SK-N-SH treated with all-trans-retinoic acid at 6 μM for 48 hours (cell line): ENCODE data around the gene CHTF18.

Source experiments
- ATAC-seq: fragments of 200-7000 bp; cut with Tn5 transposase; 3 replicates; pipeline ENCODE4 v1.9.1; 2020; ENCODE audit warnings: mild to moderate bottlenecking, moderate library complexity
- ARNTL ChIP-seq: fragments of 450-650 bp; formaldehyde crosslinking; IDR thresholded peaks from 2 replicates; pipeline ENCODE4 v1.5.0; 2020; ENCODE audit warnings: low read depth, mild to moderate bottlenecking, moderate library complexity, borderline replicate concordance
- BACH2 ChIP-seq: fragments of 250-450 bp; sonication (Bioruptor Pico); IDR thresholded peaks from 2 replicates; pipeline ENCODE4 v1.9.0; 2021; ENCODE audit warnings: mild to moderate bottlenecking, borderline replicate concordance
- CSDC2 ChIP-seq: fragments of 250-450 bp; sonication (Bioruptor Pico); IDR thresholded peaks from 2 replicates; pipeline ENCODE4 v1.5.0; 2020; ENCODE audit warnings: mild to moderate bottlenecking, moderate library complexity
- CSRNP3 ChIP-seq: fragments of 250-450 bp; sonication (Bioruptor Pico); IDR thresholded peaks from 2 replicates; pipeline ENCODE4 v1.5.1; 2021; ENCODE audit warnings: mild to moderate bottlenecking, moderate library complexity
- ESRRG ChIP-seq: fragments of 250-450 bp; sonication (Bioruptor Pico); IDR thresholded peaks from 2 replicates; pipeline ENCODE4 v1.6.1; 2021; ENCODE audit warnings: mild to moderate bottlenecking
- GLIS3 ChIP-seq: fragments of 250-450 bp; sonication (Bioruptor Pico); IDR thresholded peaks from 2 replicates; pipeline ENCODE4 v1.5.0; 2020; ENCODE audit warnings: mild to moderate bottlenecking, moderate library complexity
- ISL1 ChIP-seq: fragments of 250-450 bp; sonication (Bioruptor Pico); IDR thresholded peaks from 2 replicates; pipeline ENCODE4 v2.1.2; 2022; ENCODE audit warnings: mild to moderate bottlenecking, moderate library complexity
- OSR1 ChIP-seq: fragments of 250-450 bp; sonication (Bioruptor Pico); IDR thresholded peaks from 2 replicates; pipeline ENCODE4 v1.8.0; 2022; ENCODE audit warnings: moderate library complexity, mild to moderate bottlenecking, inconsistent platforms
- PPARA ChIP-seq: fragments of 250-450 bp; sonication (Bioruptor Pico); IDR thresholded peaks from 2 replicates; pipeline ENCODE4 v1.5.0; 2020; ENCODE audit warnings: mild to moderate bottlenecking, borderline replicate concordance
- RARB ChIP-seq: fragments of 250-450 bp; sonication (Bioruptor Pico); IDR thresholded peaks from 2 replicates; pipeline ENCODE4 v1.8.0; 2021; ENCODE audit warnings: mild to moderate bottlenecking, moderate library complexity
- SNAI2 ChIP-seq: fragments of 250-450 bp; sonication (Bioruptor Pico); IDR thresholded peaks from 2 replicates; pipeline ENCODE4 v1.5.0; 2020; ENCODE audit warnings: mild to moderate bottlenecking, moderate library complexity
- TCF4 ChIP-seq: fragments of 250-450 bp; sonication (Bioruptor Pico); IDR thresholded peaks from 2 replicates; pipeline ENCODE4 v1.8.0; 2021; ENCODE audit warnings: mild to moderate bottlenecking, moderate library complexity, borderline replicate concordance
- TOX ChIP-seq: fragments of 250-450 bp; sonication (Bioruptor Pico); IDR thresholded peaks from 2 replicates; pipeline ENCODE4 v1.8.0; 2021; ENCODE audit warnings: mild to moderate bottlenecking, moderate library complexity, borderline replicate concordance
- ZC3H10 ChIP-seq: fragments of 250-450 bp; sonication (Bioruptor Pico); IDR thresholded peaks from 2 replicates; pipeline ENCODE4 v1.5.1; 2021; ENCODE audit warnings: mild to moderate bottlenecking, moderate library complexity
- ZFP3 ChIP-seq: fragments of 250-450 bp; sonication (Bioruptor Pico); IDR thresholded peaks from 2 replicates; pipeline ENCODE4 v1.5.0; 2020; ENCODE audit warnings: mild to moderate bottlenecking, moderate library complexity
- ZFP30 ChIP-seq: fragments of 450-650 bp; formaldehyde crosslinking; IDR thresholded peaks from 2 replicates; pipeline ENCODE4 v1.5.0; 2022; ENCODE audit warnings: mild to moderate bottlenecking, moderate library complexity
- ZNF565 ChIP-seq: fragments of 450-650 bp; formaldehyde crosslinking; conservative IDR thresholded peaks from 2 replicates; pipeline ENCODE4 v1.5.0; 2020; ENCODE audit warnings: low read depth, mild to moderate bottlenecking, moderate library complexity
- ZNF70 ChIP-seq: fragments of 450-650 bp; formaldehyde crosslinking; IDR thresholded peaks from 2 replicates; pipeline ENCODE4 v1.5.0; 2020; ENCODE audit warnings: mild to moderate bottlenecking, moderate library complexity
- ZNF8 ChIP-seq: fragments of 450-650 bp; formaldehyde crosslinking; IDR thresholded peaks from 2 replicates; pipeline ENCODE4 v1.5.0; 2020; ENCODE audit warnings: mild to moderate bottlenecking, moderate library complexity
- TF ChIP-seq, protein P1 (sequence below): fragments of 250-450 bp; sonication (Bioruptor Pico); IDR thresholded peaks from 2 replicates; pipeline ENCODE4 v1.5.0; 2020; ENCODE audit warnings: mild to moderate bottlenecking, moderate library complexity
- TF ChIP-seq, protein P2 (sequence below): fragments of 250-450 bp; sonication (Bioruptor Pico); IDR thresholded peaks from 2 replicates; pipeline ENCODE4 v1.8.0; 2020; ENCODE audit warnings: mild to moderate bottlenecking, moderate library complexity, borderline replicate concordance

The CHTF18 gene

DNA sequence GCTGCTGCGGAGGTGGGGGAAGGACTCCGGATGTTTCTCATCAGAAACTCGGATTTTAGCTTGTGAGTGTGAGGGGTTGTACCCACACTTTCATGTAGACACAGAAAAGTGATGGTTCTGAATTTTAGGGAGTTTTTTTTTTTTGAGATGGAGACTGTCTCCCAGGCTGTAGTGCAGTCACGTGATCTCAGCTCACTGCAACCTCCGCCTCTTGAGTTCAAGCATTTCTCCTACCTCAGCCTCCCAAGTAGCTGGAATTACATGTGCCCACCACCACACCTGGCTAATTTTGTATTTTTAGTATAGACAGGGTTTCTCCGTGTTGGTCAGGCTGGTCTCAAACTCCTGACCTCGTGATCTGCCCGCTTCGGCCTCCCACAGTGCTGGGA is 34.5 kb downstream of the CHTF18 start:
- no peak for ATAC-seq

DNA sequence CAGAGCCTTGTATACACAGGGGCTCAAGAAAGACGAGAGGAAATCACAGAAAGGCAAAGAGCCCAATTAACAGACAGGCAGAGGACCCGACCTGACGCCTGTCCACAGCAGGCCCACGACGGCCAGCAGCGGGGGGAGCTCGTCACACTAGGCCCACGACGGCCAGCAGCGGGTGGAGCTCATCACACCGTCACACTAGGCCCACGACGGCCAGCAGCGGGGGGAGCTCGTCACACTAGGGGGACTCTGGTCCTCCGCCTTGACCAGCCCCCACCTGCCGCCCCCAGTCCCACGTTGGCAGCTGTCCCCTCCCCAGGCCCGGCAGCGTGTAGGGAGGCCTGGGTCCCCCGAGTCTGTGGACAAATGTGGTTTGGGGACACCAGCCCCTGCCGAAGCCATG is 35.8 kb downstream of the CHTF18 start:
- ATAC-seq = no peak
- TF ChIP-seq, protein P1, sequence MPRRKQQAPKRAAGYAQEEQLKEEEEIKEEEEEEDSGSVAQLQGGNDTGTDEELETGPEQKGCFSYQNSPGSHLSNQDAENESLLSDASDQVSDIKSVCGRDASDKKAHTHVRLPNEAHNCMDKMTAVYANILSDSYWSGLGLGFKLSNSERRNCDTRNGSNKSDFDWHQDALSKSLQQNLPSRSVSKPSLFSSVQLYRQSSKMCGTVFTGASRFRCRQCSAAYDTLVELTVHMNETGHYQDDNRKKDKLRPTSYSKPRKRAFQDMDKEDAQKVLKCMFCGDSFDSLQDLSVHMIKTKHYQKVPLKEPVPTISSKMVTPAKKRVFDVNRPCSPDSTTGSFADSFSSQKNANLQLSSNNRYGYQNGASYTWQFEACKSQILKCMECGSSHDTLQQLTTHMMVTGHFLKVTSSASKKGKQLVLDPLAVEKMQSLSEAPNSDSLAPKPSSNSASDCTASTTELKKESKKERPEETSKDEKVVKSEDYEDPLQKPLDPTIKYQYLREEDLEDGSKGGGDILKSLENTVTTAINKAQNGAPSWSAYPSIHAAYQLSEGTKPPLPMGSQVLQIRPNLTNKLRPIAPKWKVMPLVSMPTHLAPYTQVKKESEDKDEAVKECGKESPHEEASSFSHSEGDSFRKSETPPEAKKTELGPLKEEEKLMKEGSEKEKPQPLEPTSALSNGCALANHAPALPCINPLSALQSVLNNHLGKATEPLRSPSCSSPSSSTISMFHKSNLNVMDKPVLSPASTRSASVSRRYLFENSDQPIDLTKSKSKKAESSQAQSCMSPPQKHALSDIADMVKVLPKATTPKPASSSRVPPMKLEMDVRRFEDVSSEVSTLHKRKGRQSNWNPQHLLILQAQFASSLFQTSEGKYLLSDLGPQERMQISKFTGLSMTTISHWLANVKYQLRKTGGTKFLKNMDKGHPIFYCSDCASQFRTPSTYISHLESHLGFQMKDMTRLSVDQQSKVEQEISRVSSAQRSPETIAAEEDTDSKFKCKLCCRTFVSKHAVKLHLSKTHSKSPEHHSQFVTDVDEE (CRISPR knock-in tag) = no peak
- TF ChIP-seq TCF4 (CRISPR knock-in tag) (no peak), ZNF565 (no peak), ZFP3 (no peak), SNAI2 (no peak), OSR1 (CRISPR knock-in tag) (no peak), ZNF70 (CRISPR knock-in tag) (no peak), ZC3H10 (CRISPR knock-in tag) (no peak), TOX (no peak)

More for the DNA sequence above, 34.5 kb downstream of the CHTF18 start:
- TF ChIP-seq ZNF8 (CRISPR knock-in tag) = no peak
- TF ChIP-seq RARB (CRISPR knock-in tag) = no peak
- TF ChIP-seq ZFP30 (CRISPR knock-in tag) = no peak
- TF ChIP-seq CSRNP3 = no peak
- TF ChIP-seq ESRRG (CRISPR knock-in tag) = no peak
- TF ChIP-seq TCF4 (CRISPR knock-in tag) = no peak
- no peak for TF ChIP-seq ZFP3
- no peak for TF ChIP-seq BACH2 (CRISPR knock-in tag)
- no peak for TF ChIP-seq ARNTL
- TF ChIP-seq PPARA = no peak
- TF ChIP-seq, protein P1 (CRISPR knock-in tag) = no peak
- no peak for TF ChIP-seq ZNF70 (CRISPR knock-in tag)

DNA sequence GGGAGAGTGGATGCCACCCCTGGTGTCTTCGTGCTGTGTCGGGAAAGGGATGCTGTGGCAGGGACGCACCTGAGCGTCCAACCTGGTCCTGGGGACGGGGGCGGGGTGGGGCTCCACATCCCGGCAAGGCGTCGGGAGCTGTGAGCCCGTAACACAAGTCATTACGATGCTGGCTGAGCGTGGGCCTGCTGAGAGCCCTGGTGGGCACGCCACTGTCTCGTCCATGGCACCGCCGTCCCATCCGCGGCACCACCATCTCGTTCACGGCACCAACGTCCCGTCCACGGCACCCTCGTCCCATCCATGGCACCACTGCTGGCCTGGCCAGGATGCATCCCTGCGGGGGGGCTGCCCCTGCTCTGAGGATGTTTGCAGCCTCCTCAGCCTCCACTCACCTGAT is 36.2 kb downstream of the CHTF18 start:
- TF ChIP-seq TCF4 (CRISPR knock-in tag) (no peak), ESRRG (CRISPR knock-in tag) (no peak), ZNF565 (no peak), TOX (no peak), ISL1 (CRISPR knock-in tag) (no peak), RARB (CRISPR knock-in tag) (no peak), ZC3H10 (CRISPR knock-in tag) (no peak), BACH2 (CRISPR knock-in tag) (no peak), GLIS3 (CRISPR knock-in tag) (no peak), CSDC2 (no peak), ZFP30 (CRISPR knock-in tag) (no peak), SNAI2 (no peak)
- TF ChIP-seq, protein P2, sequence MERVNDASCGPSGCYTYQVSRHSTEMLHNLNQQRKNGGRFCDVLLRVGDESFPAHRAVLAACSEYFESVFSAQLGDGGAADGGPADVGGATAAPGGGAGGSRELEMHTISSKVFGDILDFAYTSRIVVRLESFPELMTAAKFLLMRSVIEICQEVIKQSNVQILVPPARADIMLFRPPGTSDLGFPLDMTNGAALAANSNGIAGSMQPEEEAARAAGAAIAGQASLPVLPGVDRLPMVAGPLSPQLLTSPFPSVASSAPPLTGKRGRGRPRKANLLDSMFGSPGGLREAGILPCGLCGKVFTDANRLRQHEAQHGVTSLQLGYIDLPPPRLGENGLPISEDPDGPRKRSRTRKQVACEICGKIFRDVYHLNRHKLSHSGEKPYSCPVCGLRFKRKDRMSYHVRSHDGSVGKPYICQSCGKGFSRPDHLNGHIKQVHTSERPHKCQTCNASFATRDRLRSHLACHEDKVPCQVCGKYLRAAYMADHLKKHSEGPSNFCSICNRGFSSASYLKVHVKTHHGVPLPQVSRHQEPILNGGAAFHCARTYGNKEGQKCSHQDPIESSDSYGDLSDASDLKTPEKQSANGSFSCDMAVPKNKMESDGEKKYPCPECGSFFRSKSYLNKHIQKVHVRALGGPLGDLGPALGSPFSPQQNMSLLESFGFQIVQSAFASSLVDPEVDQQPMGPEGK (CRISPR knock-in tag) = no peak
- no peak for ATAC-seq
